ENCODE results near the gene CNGB1.
"Not testable (repeated sequence)": the region's sequence is repeated elsewhere in the genome, so short reads cannot be mapped to it uniquely, and the experiment has no call there.

CNGB1 gene

DNA sequence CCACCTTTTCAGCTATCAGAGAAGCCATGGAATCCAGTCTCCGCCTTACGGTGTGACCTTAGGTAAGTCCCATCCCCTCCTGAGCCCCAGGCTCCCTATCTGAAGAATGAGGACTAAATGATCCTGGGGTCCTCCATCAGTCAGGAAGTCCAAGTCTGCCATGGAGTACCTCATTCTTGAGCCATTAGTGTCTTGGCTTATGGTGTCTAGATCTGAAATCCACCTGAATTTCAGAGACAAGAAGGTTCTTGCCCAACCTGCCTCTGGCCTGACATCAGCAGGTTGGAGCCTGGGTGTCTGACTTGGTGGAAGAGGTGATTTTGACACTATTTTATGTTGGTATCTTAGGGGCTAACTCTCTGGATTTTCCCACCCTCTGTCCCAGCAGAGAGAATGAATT, 47.1 kb downstream of the CNGB1 start:
- DNase-seq, result no peak

DNA sequence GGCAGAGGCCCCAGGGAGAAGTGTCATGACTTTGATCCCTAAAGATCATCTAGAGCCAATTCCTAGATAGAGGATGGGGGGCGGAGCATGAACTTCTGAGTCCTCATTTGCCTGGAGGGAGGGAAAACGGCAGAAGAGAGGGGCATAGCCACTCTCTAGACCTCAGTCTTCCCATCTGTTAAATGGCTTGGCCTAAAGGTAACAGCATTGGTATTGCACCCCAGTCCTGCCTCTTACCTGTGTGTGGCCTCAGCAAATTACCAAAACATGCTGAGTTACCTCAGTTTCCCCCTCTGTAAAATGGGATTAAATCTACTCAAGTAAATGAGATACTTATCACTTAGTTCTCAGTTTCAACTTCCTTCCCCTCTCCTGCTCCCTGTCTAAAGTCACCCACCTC, 47.5 kb downstream of the CNGB1 start:
- no peak for DNase-seq

DNA sequence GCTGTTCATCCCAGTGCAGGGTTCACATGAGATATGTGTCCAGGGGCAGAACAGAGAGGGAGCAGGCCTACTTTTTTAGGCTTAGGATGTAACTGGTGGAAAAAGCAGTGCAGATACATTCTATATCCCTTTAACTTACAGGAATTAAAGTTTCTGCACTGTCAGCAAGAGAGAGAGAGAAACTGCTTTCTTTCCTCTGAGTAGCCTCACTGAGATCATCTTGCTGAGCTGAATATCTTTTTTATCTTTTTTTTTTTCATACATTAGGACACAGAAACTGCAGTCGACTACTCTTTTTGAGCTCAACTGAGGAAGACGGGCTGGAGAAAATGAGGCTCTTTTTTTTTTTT, 50.1 kb downstream of the CNGB1 start:
- DNase-seq, result no peak

DNA sequence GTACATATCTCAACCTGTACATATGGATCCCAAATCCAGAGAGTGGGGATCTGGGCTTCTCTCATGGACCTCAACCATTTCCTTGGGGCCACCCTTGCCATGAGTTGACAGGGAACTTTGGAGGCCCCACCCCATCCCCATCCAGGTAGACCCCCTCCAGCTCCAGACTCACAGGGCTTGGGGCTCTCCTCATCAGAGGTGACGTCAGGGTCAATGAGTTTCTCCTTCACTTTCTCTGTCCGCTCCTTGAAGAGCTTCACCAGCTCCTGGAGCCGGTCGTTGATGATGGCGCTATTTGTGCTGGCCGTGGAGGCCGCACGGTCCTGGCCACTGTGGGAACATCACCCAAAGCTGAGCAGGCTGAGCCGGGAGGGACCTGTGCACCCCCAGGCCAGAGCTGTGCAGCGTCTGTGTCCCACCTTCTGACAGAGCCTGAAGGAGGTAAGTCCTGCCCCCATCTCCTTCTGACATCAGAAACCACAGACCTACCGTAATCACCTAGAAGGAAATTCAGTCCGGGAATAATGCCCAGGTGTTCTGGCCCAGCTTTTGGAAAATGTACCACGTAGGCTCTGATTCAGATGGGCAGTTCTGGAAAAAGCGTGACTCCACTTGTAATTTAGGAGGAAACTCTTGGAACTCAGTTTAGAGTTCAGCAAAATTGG, 50.6 kb downstream of the CNGB1 start:
- no peak for DNase-seq

DNA sequence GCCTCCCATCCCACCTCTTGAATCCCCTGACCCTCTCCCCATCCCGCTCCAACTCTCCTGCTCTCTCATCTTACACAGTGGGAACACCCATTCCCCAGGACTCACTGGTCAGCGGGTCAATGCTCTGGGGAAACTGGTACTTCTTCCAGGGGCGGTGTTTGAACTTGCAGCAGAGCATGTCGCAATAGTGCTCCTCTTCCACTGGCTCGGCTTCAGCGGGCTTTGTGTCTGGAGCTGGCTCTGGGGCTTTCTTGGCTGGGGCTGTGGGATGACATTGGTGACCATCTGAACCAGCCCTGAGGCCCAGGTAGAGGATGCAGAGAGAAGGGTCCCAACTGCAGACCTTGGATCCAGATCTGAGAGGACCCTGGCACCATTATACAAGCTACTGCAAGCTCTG, 51.9 kb downstream of the CNGB1 start:
- DNase-seq, result no peak

DNA sequence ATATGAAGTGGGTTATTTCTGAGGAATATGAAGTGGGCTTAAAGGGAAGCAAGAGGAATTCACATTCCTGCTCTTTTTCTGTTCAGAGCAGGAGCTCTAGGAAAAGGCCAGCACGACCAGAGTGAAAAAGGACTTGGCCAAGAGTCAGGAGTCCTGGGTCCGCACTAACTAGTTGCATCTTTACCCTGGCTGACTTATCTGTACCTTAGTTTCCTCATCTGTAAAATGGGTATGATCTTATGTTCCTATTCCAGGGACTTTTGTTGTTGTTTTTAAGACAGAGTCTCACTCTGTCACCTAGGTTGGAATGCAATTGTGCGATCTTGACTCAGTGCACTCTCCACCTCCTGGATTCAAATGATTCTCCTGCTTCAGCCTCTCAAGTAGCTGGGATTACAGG, 52.5 kb downstream of the CNGB1 start:
- no peak for DNase-seq

- DNase-seq, result not testable (repeated sequence)
Observed at GRCh38 chr16:57917929-57918328, 53.0 kb downstream of the CNGB1 start.

DNA sequence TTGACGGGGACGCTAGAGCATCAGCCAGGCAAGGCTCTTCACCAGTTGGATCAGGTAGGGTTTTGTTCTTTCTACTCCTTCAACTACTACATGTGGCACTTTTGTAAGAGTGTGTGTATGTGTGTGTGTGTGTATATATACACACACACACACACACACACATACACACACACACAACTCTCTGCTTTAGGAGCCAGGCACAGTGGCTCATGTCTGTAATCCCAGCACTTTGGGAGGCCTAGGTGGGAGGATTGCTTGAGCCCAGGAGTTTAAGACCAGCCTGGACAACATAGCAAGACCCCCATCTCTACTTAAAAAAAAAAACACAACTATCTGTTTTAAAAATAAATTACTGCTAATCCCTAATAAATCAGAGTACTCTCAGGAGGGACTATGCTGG, 53.4 kb downstream of the CNGB1 start:
- not testable (repeated sequence) for DNase-seq

DNA sequence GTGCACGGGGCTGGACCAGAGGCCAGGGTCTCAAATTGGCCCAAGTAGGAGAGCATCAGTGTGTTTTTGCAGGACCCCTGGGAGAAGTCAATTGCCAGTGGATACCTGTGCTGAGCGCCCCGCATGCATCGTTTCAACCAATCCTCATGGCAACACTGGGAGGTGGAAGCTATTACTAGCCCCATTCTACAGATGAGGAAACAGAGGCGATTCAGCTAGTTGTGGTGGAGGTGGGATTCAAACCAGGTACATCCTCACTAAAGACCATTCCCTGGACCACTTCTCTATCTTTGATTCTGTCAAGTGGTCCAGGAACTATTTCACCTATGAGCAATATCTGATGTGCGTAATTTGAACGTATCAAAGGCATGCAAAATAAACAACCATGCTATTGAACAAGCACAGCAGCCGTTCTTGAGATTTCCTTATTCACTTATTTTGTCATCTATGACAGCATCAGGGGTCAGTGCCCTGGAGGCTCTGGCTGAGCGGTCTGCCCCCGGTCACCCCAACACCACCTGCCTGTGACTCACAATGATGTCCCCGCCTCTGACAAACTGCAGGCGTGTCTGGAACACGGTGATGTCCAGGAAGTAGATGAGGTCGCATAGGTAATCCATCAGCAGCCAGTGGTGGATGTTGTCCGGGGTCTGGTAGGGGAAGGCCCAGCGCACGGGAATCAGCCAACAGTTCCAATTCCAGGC, 54.0 kb downstream of the CNGB1 start:
- no peak for DNase-seq

- DNase-seq, result no peak
Observed at GRCh38 chr16:57915811-57916488, 55.0 kb downstream of the CNGB1 start.

DNA sequence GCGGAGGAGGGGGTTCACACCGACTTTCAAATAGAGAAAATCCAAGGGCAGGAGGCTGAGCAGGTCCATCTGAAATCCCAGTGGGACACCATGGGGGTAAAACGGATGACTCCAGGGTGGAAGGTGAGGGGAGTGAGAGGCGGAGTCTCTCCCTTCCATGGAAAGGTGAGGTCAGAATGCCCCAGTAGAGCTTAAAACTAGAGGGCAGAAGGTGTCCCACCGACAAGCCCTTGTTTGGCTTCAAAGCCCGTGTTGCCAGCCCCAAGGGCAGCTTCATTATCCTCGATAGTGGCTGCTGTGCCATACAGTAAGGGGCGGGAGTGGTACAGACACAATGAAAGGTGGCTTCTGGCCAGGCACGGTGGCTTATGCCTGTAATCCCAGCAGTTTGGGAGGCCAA, 55.7 kb downstream of the CNGB1 start:
- no peak for DNase-seq

- DNase-seq, result no peak
Observed at GRCh38 chr16:57914244-57915173, 56.4 kb downstream of the CNGB1 start.

DNA sequence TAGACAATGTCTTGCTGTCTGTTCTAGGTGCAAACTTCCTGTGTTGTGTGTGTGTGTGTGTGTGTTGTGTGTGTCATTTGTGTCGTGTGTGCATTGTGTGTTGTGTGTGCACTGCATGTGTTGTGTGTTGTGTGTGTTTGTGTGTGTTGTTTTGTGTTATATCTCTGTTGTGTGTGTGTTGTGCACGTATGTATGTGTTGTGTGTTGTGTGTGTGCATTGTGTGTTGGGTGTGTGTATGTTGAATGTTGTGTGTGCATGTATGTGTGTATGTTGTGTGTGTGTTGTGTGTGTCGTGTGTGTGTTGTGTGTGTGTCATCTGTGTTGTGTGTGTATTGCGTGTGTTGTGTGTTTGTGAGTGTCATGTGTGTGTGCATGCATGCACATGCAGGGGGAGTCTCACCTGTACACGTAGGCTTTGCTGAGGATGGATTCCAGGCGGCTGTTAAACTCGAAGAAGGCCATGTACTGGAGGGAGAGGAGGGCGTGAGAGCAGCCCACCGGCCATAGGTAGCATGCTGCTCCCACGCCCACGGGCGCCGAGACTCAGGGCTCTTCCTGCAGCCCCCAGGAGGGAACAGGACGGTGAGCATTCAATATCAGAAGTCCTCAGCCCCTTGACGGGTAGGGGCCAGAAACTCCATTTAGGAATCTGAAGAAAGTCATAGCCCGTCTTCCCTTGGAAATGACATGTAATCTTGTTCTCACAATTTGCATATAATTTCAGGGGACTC, 58.2 kb downstream of the CNGB1 start:
- DNase-seq, result no peak

GRCh38 chr16:57911743-57912142, 59.2 kb downstream of the CNGB1 start:
- DNase-seq, result no peak

DNA sequence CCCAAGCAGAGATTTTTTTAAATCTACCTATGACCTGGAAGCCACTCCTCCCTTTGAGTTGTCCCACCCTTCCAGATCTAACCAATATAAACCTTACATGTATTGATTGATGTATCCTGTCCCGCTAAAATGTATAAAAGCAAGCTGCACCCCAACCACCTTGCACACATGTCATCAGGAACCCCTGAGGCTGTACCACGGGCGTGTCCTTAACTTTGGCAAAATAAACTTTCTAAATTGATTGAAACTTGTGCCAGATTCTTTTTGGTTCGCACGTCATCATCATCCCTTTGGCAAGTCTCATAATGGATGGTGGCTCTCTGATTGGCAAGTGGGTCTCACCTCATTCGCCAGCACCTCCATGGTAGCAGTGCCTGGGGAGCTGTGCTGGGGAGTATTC, 60.2 kb downstream of the CNGB1 start:
- no peak for DNase-seq

- DNase-seq, result no peak
Observed at GRCh38 chr16:57908409-57908987, 62.4 kb downstream of the CNGB1 start.

DNA sequence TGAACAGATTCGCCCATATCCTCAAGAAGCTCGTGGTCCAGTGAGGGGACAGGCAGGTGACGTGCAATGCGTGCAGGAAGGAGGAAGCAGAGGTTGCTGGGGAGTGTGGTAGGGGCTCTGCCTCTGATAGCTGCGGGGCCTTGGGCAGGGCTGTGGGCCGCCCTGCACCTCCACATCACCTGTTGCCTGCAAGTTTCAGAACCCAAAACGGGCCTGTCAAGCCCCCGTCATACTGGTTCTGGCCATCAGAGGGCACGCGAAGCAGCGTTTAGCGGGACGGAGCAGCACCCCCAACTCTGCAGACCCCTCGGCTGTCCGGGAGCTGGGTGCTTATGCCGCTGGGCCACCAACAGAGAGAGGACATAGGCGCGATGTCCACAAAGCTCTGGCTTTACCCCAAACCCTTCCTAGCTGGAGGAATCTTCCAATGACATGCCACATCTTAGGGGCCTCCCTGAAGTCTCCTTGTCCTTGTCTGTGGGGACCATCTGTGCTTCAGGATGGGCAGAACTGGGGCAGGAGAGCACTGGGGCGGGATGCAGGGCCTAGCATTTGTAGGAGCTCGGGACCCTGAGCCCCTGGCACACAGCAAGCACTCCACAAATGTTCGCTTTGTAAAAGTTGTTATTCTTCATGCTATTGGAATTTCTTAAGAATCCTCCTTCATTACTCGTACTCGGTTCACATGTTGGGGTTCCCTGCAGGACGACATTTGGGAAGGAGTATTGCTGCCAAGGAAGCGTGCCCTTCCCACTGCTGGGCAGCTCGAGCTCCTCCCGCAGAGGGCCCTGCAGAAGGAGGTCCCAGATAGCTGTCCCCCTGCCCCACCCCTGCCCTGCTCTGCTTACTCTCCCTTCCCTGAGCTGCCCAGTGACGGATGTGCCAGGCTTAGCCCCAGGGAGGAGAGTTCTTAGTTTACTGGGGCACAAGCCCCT, 64.3 kb downstream of the CNGB1 start:
- DNase-seq, result no peak

GRCh38 chr16:57904101-57904500, 66.8 kb downstream of the CNGB1 start:
- no peak for DNase-seq

- no peak for DNase-seq
Observed at GRCh38 chr16:57903656-57904055, 67.3 kb downstream of the CNGB1 start.

- no peak for DNase-seq
Observed at GRCh38 chr16:57901480-57902069, 69.4 kb downstream of the CNGB1 start.
